ENCODE data around the gene IL6ST. TPM values are rescaled to one million over a fixed set of nuclear protein-coding genes. Genes with fewer than 3 reads are reported as not detected.

The IL6ST gene
- total and polyA plus RNA-seq, 2 donors from 2014 or later = 39.2 to 378 TPM

DNA sequence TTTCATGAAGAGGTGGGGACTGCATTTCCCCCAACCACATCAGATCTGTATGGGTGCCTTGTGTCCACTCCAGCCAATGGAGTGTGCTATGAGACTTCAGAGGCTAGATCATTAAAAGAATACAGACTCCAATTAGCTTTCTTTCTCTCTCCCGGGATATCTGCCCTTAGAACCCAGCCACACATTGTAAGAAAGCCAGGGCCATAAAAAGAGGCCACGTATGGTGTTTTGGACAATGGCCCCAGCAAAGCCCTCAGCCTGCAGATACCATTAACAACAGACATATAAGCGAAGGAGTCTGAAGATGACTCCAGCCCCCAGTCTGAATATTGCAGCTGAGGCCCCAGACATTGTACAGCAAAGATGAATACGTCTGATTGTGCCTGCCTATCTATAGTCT, 21.5 kb downstream of the IL6ST start:
- H3K9ac ChIP-seq (ENCODE audit: low read length in 3 of 3) = no peak overlapping the region
- DNase-seq (no peak), FAIRE-seq (no peak)
- H3K27ac ChIP-seq (ENCODE audit: low read depth in 2 of 2, low read length in 2 of 2) = no peak overlapping the region
- peaks cover 0 to 2% (median 0%) of the 10 kb centered on the region in 3 donors for H3K4me1 ChIP-seq (ENCODE audit: control insufficient read depth in 2 of 3, insufficient read depth in 2 of 3, low read depth in 1 of 3, low read length in 3 of 3)
- H3K27me3 ChIP-seq (ENCODE audit: control insufficient read depth, insufficient read depth, low read length) = no peaks in the 10 kb centered on the region
- no peak overlapping the region for H3K4me3 ChIP-seq (ENCODE audit: low read length in 3 of 3)
- peaks cover 3 to 16% (median 11%) of the 10 kb centered on the region in 3 donors for H3K36me3 ChIP-seq (ENCODE audit: control insufficient read depth in 2 of 3, insufficient read depth in 3 of 3, low read length in 3 of 3)
- intact Hi-C loops (cut with DNase I) = no loop called here
- TF ChIP-seq, protein P1, sequence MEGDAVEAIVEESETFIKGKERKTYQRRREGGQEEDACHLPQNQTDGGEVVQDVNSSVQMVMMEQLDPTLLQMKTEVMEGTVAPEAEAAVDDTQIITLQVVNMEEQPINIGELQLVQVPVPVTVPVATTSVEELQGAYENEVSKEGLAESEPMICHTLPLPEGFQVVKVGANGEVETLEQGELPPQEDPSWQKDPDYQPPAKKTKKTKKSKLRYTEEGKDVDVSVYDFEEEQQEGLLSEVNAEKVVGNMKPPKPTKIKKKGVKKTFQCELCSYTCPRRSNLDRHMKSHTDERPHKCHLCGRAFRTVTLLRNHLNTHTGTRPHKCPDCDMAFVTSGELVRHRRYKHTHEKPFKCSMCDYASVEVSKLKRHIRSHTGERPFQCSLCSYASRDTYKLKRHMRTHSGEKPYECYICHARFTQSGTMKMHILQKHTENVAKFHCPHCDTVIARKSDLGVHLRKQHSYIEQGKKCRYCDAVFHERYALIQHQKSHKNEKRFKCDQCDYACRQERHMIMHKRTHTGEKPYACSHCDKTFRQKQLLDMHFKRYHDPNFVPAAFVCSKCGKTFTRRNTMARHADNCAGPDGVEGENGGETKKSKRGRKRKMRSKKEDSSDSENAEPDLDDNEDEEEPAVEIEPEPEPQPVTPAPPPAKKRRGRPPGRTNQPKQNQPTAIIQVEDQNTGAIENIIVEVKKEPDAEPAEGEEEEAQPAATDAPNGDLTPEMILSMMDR (IDR thresholded peaks at IDR 0.05; ENCODE audit: borderline replicate concordance, extremely low read depth, insufficient read depth) = no peak
- H3K9me3 ChIP-seq (ENCODE audit: control insufficient read depth in 2 of 3, insufficient read depth in 1 of 3, low read length in 3 of 3) = no peaks in the 10 kb centered on the region

DNA sequence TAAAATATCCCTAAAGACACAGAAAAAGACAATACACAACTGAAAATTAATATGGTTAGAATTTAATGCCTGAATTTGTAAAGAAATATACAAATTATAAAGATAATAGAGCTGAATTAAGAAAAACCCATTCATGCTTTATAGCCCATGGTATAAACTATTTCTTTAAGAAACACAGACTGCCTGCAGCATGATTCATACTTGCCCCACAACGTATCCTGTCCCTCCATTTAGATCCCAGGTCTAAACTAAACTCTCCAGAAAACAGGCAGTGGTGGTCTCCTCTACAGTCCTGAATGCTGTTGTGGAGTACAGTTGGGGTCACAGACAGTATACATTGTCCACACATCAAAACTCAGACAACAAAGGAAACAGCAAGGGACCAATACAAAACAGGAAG, 24.8 kb downstream of the IL6ST start:
- Histone ChIP-seq H3K4me1 (ENCODE audit: control insufficient read depth in 2 of 3, insufficient read depth in 2 of 3, low read depth in 1 of 3, low read length in 3 of 3) (no peaks in the 10 kb centered on the region), H3K27ac (ENCODE audit: low read depth in 2 of 2, low read length in 2 of 2) (no peak overlapping the region), H3K36me3 (ENCODE audit: control insufficient read depth in 2 of 3, insufficient read depth in 3 of 3, low read length in 3 of 3) (peaks cover under 1 to 6% (median 5%) of the 10 kb centered on the region in 3 donors), H3K27me3 (ENCODE audit: control insufficient read depth, insufficient read depth, low read length) (no peaks in the 10 kb centered on the region), H3K4me3 (ENCODE audit: low read length in 3 of 3) (no peak overlapping the region), H3K9ac (ENCODE audit: low read length in 3 of 3) (no peak overlapping the region), H3K9me3 (ENCODE audit: control insufficient read depth in 2 of 3, insufficient read depth in 1 of 3, low read length in 3 of 3) (no peaks in the 10 kb centered on the region)
- intact Hi-C loops (cut with DNase I) = no loop called here
- DNase-seq = no peak
- TF ChIP-seq, protein P1 (IDR thresholded peaks at IDR 0.05; ENCODE audit: borderline replicate concordance, extremely low read depth, insufficient read depth) = no peak
- no peak for FAIRE-seq

DNA sequence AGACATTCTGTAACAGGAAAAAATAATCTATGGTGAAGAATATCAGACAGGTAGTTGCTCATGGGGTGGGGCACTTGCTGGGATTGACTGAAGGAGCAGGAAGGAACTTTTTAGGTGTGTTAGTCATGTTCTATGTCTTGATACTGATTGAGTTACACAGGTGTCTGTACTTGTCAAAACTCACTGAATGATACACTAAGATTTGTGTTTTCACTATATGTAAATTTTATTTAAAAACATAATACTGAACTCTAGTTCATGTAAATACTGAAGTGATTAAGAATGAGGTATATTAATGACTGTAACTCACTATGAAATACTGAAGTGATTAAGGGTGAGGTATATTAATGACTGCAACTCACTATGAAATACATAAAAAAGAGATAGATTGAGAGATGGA, 28.5 kb downstream of the IL6ST start:
- intact Hi-C loops (cut with DNase I) = no loop called here
- TF ChIP-seq, protein P1 (IDR thresholded peaks at IDR 0.05; ENCODE audit: borderline replicate concordance, extremely low read depth, insufficient read depth) = no peak
- no peak for FAIRE-seq
- Histone ChIP-seq H3K9ac (ENCODE audit: low read length in 3 of 3) (no peak overlapping the region), H3K4me3 (ENCODE audit: low read length in 3 of 3) (no peak overlapping the region), H3K9me3 (ENCODE audit: control insufficient read depth in 2 of 3, insufficient read depth in 1 of 3, low read length in 3 of 3) (no peaks in the 10 kb centered on the region), H3K27me3 (ENCODE audit: control insufficient read depth, insufficient read depth, low read length) (no peaks in the 10 kb centered on the region), H3K36me3 (ENCODE audit: control insufficient read depth in 2 of 3, insufficient read depth in 3 of 3, low read length in 3 of 3) (peaks cover 4 to 24% (median 13%) of the 10 kb centered on the region in 3 donors), H3K27ac (ENCODE audit: low read depth in 2 of 2, low read length in 2 of 2) (no peak overlapping the region), H3K4me1 (ENCODE audit: control insufficient read depth in 2 of 3, insufficient read depth in 2 of 3, low read depth in 1 of 3, low read length in 3 of 3) (no peaks in the 10 kb centered on the region)
- DNase-seq = no peak

DNA sequence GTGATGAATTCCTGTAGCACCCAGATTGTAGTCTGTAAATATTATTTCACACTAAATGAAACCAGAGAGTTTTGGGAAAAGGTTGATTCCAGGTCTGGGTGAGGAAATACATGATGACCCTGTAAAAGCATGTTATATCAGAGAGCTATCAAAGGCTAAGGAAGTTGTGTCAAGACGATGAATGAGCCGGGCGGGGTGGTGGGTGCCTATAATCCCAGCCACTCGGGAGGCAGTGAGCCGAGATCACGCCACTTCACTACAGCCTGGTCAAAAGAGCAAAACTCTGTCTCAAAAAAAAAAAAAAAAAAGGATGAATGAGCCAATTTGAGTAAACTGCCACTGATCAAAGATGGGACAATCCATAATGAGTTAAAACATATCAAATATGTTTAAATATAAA, 29.2 kb downstream of the IL6ST start:
- no peak for FAIRE-seq
- Histone ChIP-seq H3K27ac (ENCODE audit: low read depth in 2 of 2, low read length in 2 of 2) (no peak overlapping the region), H3K4me3 (ENCODE audit: low read length in 3 of 3) (no peak overlapping the region), H3K36me3 (ENCODE audit: control insufficient read depth in 2 of 3, insufficient read depth in 3 of 3, low read length in 3 of 3) (peaks cover 4 to 31% (median 17%) of the 10 kb centered on the region in 3 donors), H3K9ac (ENCODE audit: low read length in 3 of 3) (no peak overlapping the region), H3K9me3 (ENCODE audit: control insufficient read depth in 2 of 3, insufficient read depth in 1 of 3, low read length in 3 of 3) (no peaks in the 10 kb centered on the region), H3K27me3 (ENCODE audit: control insufficient read depth, insufficient read depth, low read length) (no peaks in the 10 kb centered on the region), H3K4me1 (ENCODE audit: control insufficient read depth in 2 of 3, insufficient read depth in 2 of 3, low read depth in 1 of 3, low read length in 3 of 3) (no peaks in the 10 kb centered on the region)
- TF ChIP-seq, protein P1 (IDR thresholded peaks at IDR 0.05; ENCODE audit: borderline replicate concordance, extremely low read depth, insufficient read depth) = no peak
- no peak for DNase-seq
- intact Hi-C loops (cut with DNase I) = no loop called here

Measured in kidney (tissue), 14 donors.